ENCODE results near the gene PRKCD. TPM values are rescaled to one million over a fixed set of nuclear protein-coding genes. Genes with fewer than 3 reads are reported as not detected.

The PRKCD gene
- total RNA-seq, 4 donors from 2014 or later = 27.2 to 35.8 (median 31.4) TPM

DNA sequence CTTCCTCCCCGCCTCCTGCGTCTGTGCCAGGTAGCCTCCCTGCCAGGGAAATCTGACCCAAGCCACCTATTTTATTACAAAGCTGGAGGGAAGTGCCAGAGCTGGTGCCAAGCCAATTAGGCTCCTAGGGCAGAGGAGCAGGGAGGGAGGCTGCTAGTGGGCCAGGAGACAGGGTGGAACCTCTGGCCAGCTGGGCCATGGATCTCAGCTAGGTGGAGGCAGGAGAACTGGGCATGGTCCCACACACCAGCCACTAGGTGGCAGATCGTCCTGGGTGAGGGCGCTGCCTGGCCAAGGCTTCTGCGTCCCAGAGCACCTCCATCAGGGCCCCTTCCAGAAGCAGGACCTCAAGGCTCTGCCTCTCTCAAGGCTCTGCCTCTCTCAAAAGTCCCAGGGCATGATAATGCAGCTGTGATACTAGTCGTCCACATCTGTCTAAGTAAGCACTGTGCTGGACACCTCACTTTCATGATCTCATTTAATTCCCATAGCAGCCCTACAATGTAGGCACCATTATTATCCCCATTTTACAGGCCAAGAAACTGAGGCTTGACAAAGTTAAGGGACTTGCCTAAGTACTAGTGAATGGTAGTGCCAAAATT is 26.3 kb upstream of the PRKCD start:
- WGBS, 2 donors = 23 to 26% methylated on average over 6 of the region's 6 CpGs
- H3K4me3 ChIP-seq (ENCODE audit: low read depth, poor library complexity, severe bottlenecking) = no peak overlapping the region
- DNase-seq (ENCODE audit: low spot score in 2 of 2) = peak; percentile 34 to 91
- intact Hi-C loops (cut with DNase I; ENCODE audit: low total_unique reads) = loop anchor here (5.0 kb wide), 1 partner anchor 63 kb away; no protein-coding TSS in a partner anchor
- TF ChIP-seq, protein P1, sequence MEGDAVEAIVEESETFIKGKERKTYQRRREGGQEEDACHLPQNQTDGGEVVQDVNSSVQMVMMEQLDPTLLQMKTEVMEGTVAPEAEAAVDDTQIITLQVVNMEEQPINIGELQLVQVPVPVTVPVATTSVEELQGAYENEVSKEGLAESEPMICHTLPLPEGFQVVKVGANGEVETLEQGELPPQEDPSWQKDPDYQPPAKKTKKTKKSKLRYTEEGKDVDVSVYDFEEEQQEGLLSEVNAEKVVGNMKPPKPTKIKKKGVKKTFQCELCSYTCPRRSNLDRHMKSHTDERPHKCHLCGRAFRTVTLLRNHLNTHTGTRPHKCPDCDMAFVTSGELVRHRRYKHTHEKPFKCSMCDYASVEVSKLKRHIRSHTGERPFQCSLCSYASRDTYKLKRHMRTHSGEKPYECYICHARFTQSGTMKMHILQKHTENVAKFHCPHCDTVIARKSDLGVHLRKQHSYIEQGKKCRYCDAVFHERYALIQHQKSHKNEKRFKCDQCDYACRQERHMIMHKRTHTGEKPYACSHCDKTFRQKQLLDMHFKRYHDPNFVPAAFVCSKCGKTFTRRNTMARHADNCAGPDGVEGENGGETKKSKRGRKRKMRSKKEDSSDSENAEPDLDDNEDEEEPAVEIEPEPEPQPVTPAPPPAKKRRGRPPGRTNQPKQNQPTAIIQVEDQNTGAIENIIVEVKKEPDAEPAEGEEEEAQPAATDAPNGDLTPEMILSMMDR (IDR thresholded peaks at IDR 0.05) = no peak
- no peak for TF ChIP-seq POLR2A (IDR thresholded peaks at IDR 0.05)

DNA sequence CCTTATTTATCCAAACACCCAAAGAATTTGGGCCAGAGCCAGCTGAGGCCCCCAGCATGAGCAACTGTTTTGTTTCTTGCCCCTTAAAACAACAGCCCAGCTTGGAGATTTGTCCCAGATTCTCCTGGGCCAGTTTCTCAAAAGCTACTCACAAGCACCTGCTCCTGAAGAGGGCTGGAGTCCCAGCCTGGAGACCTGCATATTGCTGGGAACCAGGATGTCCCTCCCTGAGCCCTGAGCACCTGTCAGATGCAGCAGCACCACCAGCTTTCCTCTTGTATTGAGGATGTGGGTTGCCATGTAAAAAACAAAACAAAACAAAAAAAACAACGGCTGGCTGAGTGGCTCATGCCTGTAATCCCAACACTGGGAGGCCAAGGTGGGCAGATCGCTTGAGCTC is 23.8 kb upstream of the PRKCD start:
- 54 to 73% methylated on average over 2 of the region's 2 CpGs for WGBS, 2 donors
- intact Hi-C loops (cut with DNase I; ENCODE audit: low total_unique reads) = no loop called here
- no peak overlapping the region for H3K4me3 ChIP-seq (ENCODE audit: low read depth, poor library complexity, severe bottlenecking)
- no peak for DNase-seq (ENCODE audit: low spot score in 2 of 2)
- TF ChIP-seq, protein P1 (IDR thresholded peaks at IDR 0.05) = no peak
- TF ChIP-seq POLR2A (IDR thresholded peaks at IDR 0.05) = no peak

DNA sequence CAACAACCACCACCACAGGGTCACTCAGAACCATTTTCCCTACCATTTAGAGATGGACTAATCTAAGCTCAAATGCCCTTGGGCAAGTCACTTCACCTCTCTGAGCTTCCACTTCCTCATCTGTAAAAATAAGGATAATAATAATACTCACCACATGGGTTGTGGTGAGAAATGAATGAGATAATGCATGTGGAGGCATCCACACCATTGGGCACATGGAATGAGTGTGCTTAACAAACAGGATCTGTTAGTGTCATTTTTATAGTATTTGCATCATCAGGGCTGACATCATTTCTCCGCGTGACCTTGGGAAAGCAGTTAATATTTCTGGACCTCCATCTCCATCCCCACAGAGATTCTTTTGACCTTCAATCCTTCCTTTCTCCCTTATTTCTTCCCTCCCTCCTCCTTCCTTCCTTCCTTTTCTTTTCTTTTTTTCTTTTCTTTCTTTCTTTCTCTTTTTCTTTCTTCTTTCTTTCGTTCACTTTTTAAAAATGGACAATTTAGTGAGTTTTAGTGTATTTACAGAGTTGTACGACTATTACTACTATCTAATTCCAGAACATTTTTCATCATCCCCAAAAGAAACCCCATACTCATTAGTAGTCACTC is 23.1 kb upstream of the PRKCD start:
- TF ChIP-seq, protein P1 (IDR thresholded peaks at IDR 0.05) = no peak
- no peak for TF ChIP-seq POLR2A (IDR thresholded peaks at IDR 0.05)
- intact Hi-C loops (cut with DNase I; ENCODE audit: low total_unique reads) = no loop called here
- DNase-seq (ENCODE audit: low spot score in 2 of 2) = no peak
- 86 to 92% methylated on average over 4 of the region's 4 CpGs for WGBS, 2 donors
- H3K4me3 ChIP-seq (ENCODE audit: low read depth, poor library complexity, severe bottlenecking) = no peak overlapping the region

DNA sequence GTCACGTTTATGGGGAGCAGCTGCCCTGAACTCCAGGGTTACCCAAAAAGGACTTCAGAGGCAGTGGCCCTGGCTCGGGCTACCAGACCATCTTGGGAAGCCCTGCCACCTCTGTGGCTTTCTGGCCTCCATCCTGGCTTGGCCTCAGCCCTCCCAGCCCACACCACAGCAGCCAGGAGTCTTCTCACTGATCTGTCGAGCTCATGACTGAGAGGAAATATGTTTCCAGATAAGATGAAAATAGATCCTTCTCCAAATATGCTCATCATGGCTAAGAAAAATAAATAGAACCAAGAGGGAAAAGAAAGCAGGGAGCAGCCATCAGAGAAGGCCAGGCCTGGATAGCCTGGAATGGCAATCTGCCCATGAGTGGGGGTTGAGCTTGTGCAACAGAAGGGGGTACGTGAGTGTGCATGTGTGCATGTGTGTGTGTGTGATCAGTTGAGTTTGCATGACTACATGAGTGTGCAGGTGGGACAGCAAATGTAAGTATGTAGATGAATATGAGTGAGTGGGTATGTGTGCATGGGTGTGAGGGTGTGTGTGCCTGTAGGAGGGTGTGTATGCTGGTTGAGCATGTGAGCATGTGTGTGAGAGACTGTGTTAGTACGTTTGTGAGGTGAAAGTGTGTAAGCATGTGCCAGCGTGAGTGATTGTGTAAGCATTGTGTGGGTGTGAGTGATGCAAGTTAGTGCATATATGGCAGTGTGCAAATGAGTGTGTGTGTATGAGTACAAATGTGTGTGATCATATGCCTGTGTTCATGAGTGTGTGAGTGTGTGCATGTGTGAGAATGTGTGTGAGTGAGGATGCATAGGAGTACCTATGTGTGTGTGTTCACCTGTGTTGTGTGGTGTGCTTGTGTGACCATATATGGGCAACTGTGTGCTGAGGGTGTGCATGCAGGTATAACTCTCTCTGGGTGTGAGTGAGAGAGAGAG is 20.8 kb upstream of the PRKCD start:
- intact Hi-C loops (cut with DNase I; ENCODE audit: low total_unique reads) = no loop called here
- DNase-seq (ENCODE audit: low spot score in 2 of 2) = no peak
- 58 to 62% methylated on average over 6 of the region's 6 CpGs for WGBS, 2 donors

More for the DNA sequence above, 20.8 kb upstream of the PRKCD start:
- H3K4me3 ChIP-seq (ENCODE audit: low read depth, poor library complexity, severe bottlenecking) = no peak overlapping the region
- no peak for TF ChIP-seq POLR2A (IDR thresholded peaks at IDR 0.05)
- TF ChIP-seq, protein P1 (IDR thresholded peaks at IDR 0.05) = no peak

Data from lower leg skin (tissue), 4 donors.